Fibroblast of upper back skin (primary cell): ENCODE data around the gene RPS6KA3.
"Not testable (repeated sequence)": the region's sequence is repeated elsewhere in the genome, so short reads cannot be mapped to it uniquely, and the experiment has no call there.

Experiments used
- DNase-seq: peaks from one replicate; pipeline ENCODE4 v3.0.0-alpha.2; 2013

The RPS6KA3 gene

GRCh38 chrX:20217271-20217670 lies 49.4 kb downstream of the RPS6KA3 start:
- DNase-seq = peak; percentile 52

GRCh38 chrX:20215565-20215964 lies 51.1 kb downstream of the RPS6KA3 start:
- DNase-seq = no peak

- DNase-seq = no peak
Observed at GRCh38 chrX:20212486-20213089, 54.1 kb downstream of the RPS6KA3 start.

GRCh38 chrX:20211261-20211786 lies 55.4 kb downstream of the RPS6KA3 start:
- no peak for DNase-seq

- DNase-seq = no peak
Observed at GRCh38 chrX:20205927-20206708, 60.6 kb downstream of the RPS6KA3 start.

GRCh38 chrX:20204351-20204750 lies 62.4 kb downstream of the RPS6KA3 start:
- no peak for DNase-seq

GRCh38 chrX:20197641-20198210 lies 69.0 kb downstream of the RPS6KA3 start:
- peak; percentile 7 for DNase-seq

- DNase-seq = no peak
Observed at GRCh38 chrX:20189171-20189570, 77.5 kb downstream of the RPS6KA3 start.

- DNase-seq = no peak
Observed at GRCh38 chrX:20181598-20182329, 84.9 kb downstream of the RPS6KA3 start.

- DNase-seq = no peak
Observed at GRCh38 chrX:20177093-20177492, 89.6 kb downstream of the RPS6KA3 start.

- DNase-seq = no peak
Observed at GRCh38 chrX:20173856-20174255, 92.9 kb downstream of the RPS6KA3 start.

GRCh38 chrX:20173313-20173712 lies 93.4 kb downstream of the RPS6KA3 start:
- no peak for DNase-seq

- DNase-seq = no peak
Observed at GRCh38 chrX:20171887-20172286, 94.8 kb downstream of the RPS6KA3 start.

GRCh38 chrX:20162516-20162915 lies 104.2 kb downstream of the RPS6KA3 start:
- DNase-seq = not testable (repeated sequence)

- DNase-seq = no peak
Observed at GRCh38 chrX:20159797-20160385, 106.8 kb downstream of the RPS6KA3 start.

GRCh38 chrX:20151689-20152088 lies 115.0 kb downstream of the RPS6KA3 start:
- DNase-seq = no peak

GRCh38 chrX:20149326-20149725 lies 117.4 kb downstream of the RPS6KA3 start:
- no peak for DNase-seq

- DNase-seq = no peak
Observed at GRCh38 chrX:20147561-20147960, 119.1 kb downstream of the RPS6KA3 start.

GRCh38 chrX:20144491-20144890 lies 122.2 kb downstream of the RPS6KA3 start:
- DNase-seq = peak; percentile 61

GRCh38 chrX:20143561-20143960 lies 123.1 kb downstream of the RPS6KA3 start:
- no peak for DNase-seq

GRCh38 chrX:20143111-20143510 lies 123.6 kb downstream of the RPS6KA3 start:
- DNase-seq = no peak

GRCh38 chrX:20141281-20142220 lies 125.2 kb downstream of the RPS6KA3 start, which contains the start of gene EIF1AX:
EIF1AX (minus strand) TSS chrX:20141838; CDS start chrX:20141640, 198 bp downstream.
- DNase-seq = peak; percentile 97
